ENCODE data around the gene HEXIM1.
A peak's percentile ranks its signal among the peaks of the same experiment; 100 is the strongest.
"Not testable (repeated sequence)": the region's sequence is repeated elsewhere in the genome, so short reads cannot be mapped to it uniquely, and the experiment has no call there.

Gene HEXIM1

GRCh38 chr17:45119964-45120363 lies 28.3 kb upstream of the HEXIM1 start:
- Mint-ChIP-seq H3K4me1 (ENCODE audit: low read depth) (no peaks in the 10 kb centered on the region), H3K27me3 (ENCODE audit: low read depth) (peaks cover 8% of the 10 kb centered on the region), H3K9me3 (no peaks in the 10 kb centered on the region), H3K36me3 (ENCODE audit: low read depth) (no peaks in the 10 kb centered on the region), H3K27ac (no peak overlapping the region), H3K4me3 (no peak overlapping the region)

- no peaks in the 10 kb centered on the region for H3K9me3 Mint-ChIP-seq
- peaks cover 8% of the 10 kb centered on the region for H3K27me3 Mint-ChIP-seq (ENCODE audit: low read depth)
- no peak overlapping the region for H3K4me3 Mint-ChIP-seq
- no peak overlapping the region for H3K27ac Mint-ChIP-seq
- H3K36me3 Mint-ChIP-seq (ENCODE audit: low read depth), result no peaks in the 10 kb centered on the region
- H3K4me1 Mint-ChIP-seq (ENCODE audit: low read depth), result no peaks in the 10 kb centered on the region
Measured at GRCh38 chr17:45120558-45120957, 27.7 kb upstream of the HEXIM1 start.

GRCh38 chr17:45121055-45121454 lies 27.2 kb upstream of the HEXIM1 start:
- Mint-ChIP-seq H3K4me3 (no peak overlapping the region), H3K27ac (no peak overlapping the region), H3K4me1 (ENCODE audit: low read depth) (no peaks in the 10 kb centered on the region), H3K27me3 (ENCODE audit: low read depth) (peaks cover 8% of the 10 kb centered on the region), H3K9me3 (no peaks in the 10 kb centered on the region), H3K36me3 (ENCODE audit: low read depth) (no peaks in the 10 kb centered on the region)

GRCh38 chr17:45123076-45123770 lies 25.1 kb upstream of the HEXIM1 start:
- no peaks in the 10 kb centered on the region for H3K9me3 Mint-ChIP-seq
- H3K36me3 Mint-ChIP-seq (ENCODE audit: low read depth), result no peaks in the 10 kb centered on the region
- H3K4me3 Mint-ChIP-seq, result no peak overlapping the region
- H3K27me3 Mint-ChIP-seq (ENCODE audit: low read depth), result peaks cover 8% of the 10 kb centered on the region
- peaks cover 2% of the 10 kb centered on the region for H3K4me1 Mint-ChIP-seq (ENCODE audit: low read depth)
- no peak overlapping the region for H3K27ac Mint-ChIP-seq

GRCh38 chr17:45123930-45124796 lies 24.1 kb upstream of the HEXIM1 start:
- H3K36me3 Mint-ChIP-seq (ENCODE audit: low read depth), result no peaks in the 10 kb centered on the region
- H3K4me3 Mint-ChIP-seq, result no peak overlapping the region
- peaks cover 8% of the 10 kb centered on the region for H3K27me3 Mint-ChIP-seq (ENCODE audit: low read depth)
- no peaks in the 10 kb centered on the region for H3K9me3 Mint-ChIP-seq
- H3K4me1 Mint-ChIP-seq (ENCODE audit: low read depth), result peaks cover 2% of the 10 kb centered on the region
- no peak overlapping the region for H3K27ac Mint-ChIP-seq

GRCh38 chr17:45124797-45125122 lies 23.5 kb upstream of the HEXIM1 start:
- H3K27ac Mint-ChIP-seq; H3K4me3 Mint-ChIP-seq; H3K9me3 Mint-ChIP-seq; H3K36me3 Mint-ChIP-seq (ENCODE audit: low read depth); H3K27me3 Mint-ChIP-seq (ENCODE audit: low read depth); H3K4me1 Mint-ChIP-seq (ENCODE audit: low read depth): not testable (repeated sequence)

- peaks cover 12% of the 10 kb centered on the region for H3K27me3 Mint-ChIP-seq (ENCODE audit: low read depth)
- no peaks in the 10 kb centered on the region for H3K36me3 Mint-ChIP-seq (ENCODE audit: low read depth)
- H3K27ac Mint-ChIP-seq, result no peak overlapping the region
- H3K4me3 Mint-ChIP-seq, result no peak overlapping the region
- H3K4me1 Mint-ChIP-seq (ENCODE audit: low read depth), result peaks cover 2% of the 10 kb centered on the region
- no peaks in the 10 kb centered on the region for H3K9me3 Mint-ChIP-seq
Measured at GRCh38 chr17:45125509-45125908, 22.8 kb upstream of the HEXIM1 start.

- Mint-ChIP-seq H3K27me3 (ENCODE audit: low read depth) (peaks cover 14% of the 10 kb centered on the region), H3K4me1 (ENCODE audit: low read depth) (peaks cover 2% of the 10 kb centered on the region), H3K9me3 (no peaks in the 10 kb centered on the region), H3K36me3 (ENCODE audit: low read depth) (no peaks in the 10 kb centered on the region), H3K4me3 (no peak overlapping the region), H3K27ac (peak overlapping the region; percentile 49)
Measured at GRCh38 chr17:45127207-45127547, 21.1 kb upstream of the HEXIM1 start.

GRCh38 chr17:45127548-45128300 lies 20.6 kb upstream of the HEXIM1 start:
- Mint-ChIP-seq H3K27me3 (ENCODE audit: low read depth) (peaks cover 14% of the 10 kb centered on the region), H3K9me3 (no peaks in the 10 kb centered on the region), H3K4me3 (no peak overlapping the region), H3K36me3 (ENCODE audit: low read depth) (no peaks in the 10 kb centered on the region), H3K4me1 (ENCODE audit: low read depth) (peaks cover 2% of the 10 kb centered on the region), H3K27ac (no peak overlapping the region)

GRCh38 chr17:45128331-45128730 lies 19.9 kb upstream of the HEXIM1 start:
- Mint-ChIP-seq H3K36me3 (ENCODE audit: low read depth) (no peaks in the 10 kb centered on the region), H3K27me3 (ENCODE audit: low read depth) (peaks cover 14% of the 10 kb centered on the region), H3K4me1 (ENCODE audit: low read depth) (peaks cover 2% of the 10 kb centered on the region), H3K27ac (no peak overlapping the region), H3K9me3 (no peaks in the 10 kb centered on the region), H3K4me3 (no peak overlapping the region)

- H3K4me3 Mint-ChIP-seq, result no peak overlapping the region
- H3K27me3 Mint-ChIP-seq (ENCODE audit: low read depth), result peaks cover 14% of the 10 kb centered on the region
- H3K4me1 Mint-ChIP-seq (ENCODE audit: low read depth), result peaks cover 4% of the 10 kb centered on the region
- no peak overlapping the region for H3K27ac Mint-ChIP-seq
- H3K36me3 Mint-ChIP-seq (ENCODE audit: low read depth), result no peaks in the 10 kb centered on the region
- no peaks in the 10 kb centered on the region for H3K9me3 Mint-ChIP-seq
Measured at GRCh38 chr17:45128989-45129388, 19.3 kb upstream of the HEXIM1 start.

GRCh38 chr17:45129426-45129939 lies 18.8 kb upstream of the HEXIM1 start:
- Mint-ChIP-seq H3K9me3 (no peaks in the 10 kb centered on the region), H3K4me3 (no peak overlapping the region), H3K27ac (no peak overlapping the region), H3K4me1 (ENCODE audit: low read depth) (peaks cover 4% of the 10 kb centered on the region), H3K36me3 (ENCODE audit: low read depth) (no peaks in the 10 kb centered on the region), H3K27me3 (ENCODE audit: low read depth) (peaks cover 14% of the 10 kb centered on the region)

- Mint-ChIP-seq H3K4me1 (ENCODE audit: low read depth) (peaks cover 5% of the 10 kb centered on the region), H3K36me3 (ENCODE audit: low read depth) (peaks cover under 1% of the 10 kb centered on the region), H3K27me3 (ENCODE audit: low read depth) (peaks cover 14% of the 10 kb centered on the region), H3K4me3 (peak overlapping the region; percentile 40), H3K27ac (no peak overlapping the region), H3K9me3 (no peaks in the 10 kb centered on the region)
Measured at GRCh38 chr17:45129940-45130680, 18.2 kb upstream of the HEXIM1 start.
